ENCODE results near the gene WFDC1. TPM values are rescaled to one million over a fixed set of nuclear protein-coding genes. Genes with fewer than 3 reads are reported as not detected.

WFDC1 gene
- polyA plus RNA-seq, 1 of the 3 experiments (the other 2 are of a cell fraction): 0.03 TPM

DNA sequence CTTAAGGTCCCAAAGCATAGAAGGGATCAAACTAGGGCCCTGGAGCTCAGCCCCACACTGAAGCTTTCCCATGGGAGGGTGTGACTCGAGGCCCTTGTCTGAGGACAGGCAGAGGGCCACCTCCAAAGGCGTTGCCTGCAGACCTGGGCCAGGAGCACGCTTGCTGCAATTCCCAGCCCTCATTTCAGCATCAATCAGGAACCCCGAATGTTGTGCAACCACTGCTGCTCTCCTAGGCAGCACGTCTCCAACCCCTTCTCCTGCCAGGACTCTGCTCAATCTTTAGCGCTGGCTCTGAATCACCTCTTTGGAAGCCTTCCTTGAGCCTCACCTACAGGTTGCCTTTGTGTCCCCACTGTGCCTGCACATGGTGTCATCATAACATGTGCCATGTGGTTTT is 59.6 kb downstream of the WFDC1 start:
- ChIA-PET POLR2A (no interaction called here), CTCF (no interaction called here)
- WGBS (ENCODE audit: low lambda C conversion rate): 50% methylated on average over 4 of the region's 6 CpGs
- H3K36me3 ChIP-seq (replicated peaks in 1 of 2; ENCODE audit: control insufficient read depth in 1 of 2, insufficient read depth in 2 of 2, low read length in 1 of 2): no peaks in the 10 kb centered on the region
- H3K27ac ChIP-seq (ENCODE audit: low read depth in 2 of 2, low read length in 1 of 2): no peak overlapping the region
- no peak overlapping the region for H3K9ac ChIP-seq
- no peaks in the 10 kb centered on the region for H3K79me2 ChIP-seq (ENCODE audit: insufficient read depth)
- peaks cover 30% of the 10 kb centered on the region; the same call in 1 of the 2 replicates for H3K27me3 ChIP-seq (ENCODE audit: insufficient read depth)
- no peaks in the 10 kb centered on the region for H3F3A ChIP-seq (replicated peaks; ENCODE audit: insufficient read depth)
- no peaks in the 10 kb centered on the region for H3K4me1 ChIP-seq (ENCODE audit: control insufficient read depth in 1 of 2, insufficient read depth in 2 of 2, low read depth in 1 of 2, low read length in 1 of 2)
- no peaks in the 10 kb centered on the region for H4K20me1 ChIP-seq (ENCODE audit: insufficient read depth)
- H3K4me2 ChIP-seq: no peak overlapping the region
- H2AFZ ChIP-seq (ENCODE audit: low read depth): no peak overlapping the region
- no peaks in the 10 kb centered on the region for H3K9me3 ChIP-seq
- H3K9me2 ChIP-seq: no peaks in the 10 kb centered on the region
- no peak for TF ChIP-seq MEF2A (IDR thresholded peaks at IDR 0.05; ENCODE audit: borderline replicate concordance, low read depth)
- H3K4me3 ChIP-seq (ENCODE audit: low read depth in 2 of 2, low read length in 1 of 2): no peak overlapping the region
- DNase-seq: no peak

DNA sequence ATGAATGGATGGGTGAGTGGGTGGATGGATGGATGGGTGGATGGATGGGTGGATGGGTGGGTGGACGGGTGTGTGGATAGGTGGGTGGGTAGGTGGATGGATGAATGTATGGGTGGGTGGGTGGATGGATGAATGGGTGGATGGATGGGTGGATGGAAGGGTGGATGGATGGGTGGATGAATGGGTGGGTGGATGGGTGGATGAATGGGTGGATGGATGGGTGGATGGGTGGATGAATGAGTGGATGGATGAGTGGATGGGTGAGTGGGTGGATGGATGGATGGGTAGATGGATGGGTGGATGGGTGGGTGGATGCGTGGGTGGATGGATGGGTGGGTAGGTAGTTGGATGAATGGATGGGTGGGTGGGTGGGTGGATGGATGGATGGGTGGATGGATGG is 60.5 kb downstream of the WFDC1 start:
- 43% methylated on average over 2 of the region's 2 CpGs for WGBS (ENCODE audit: low lambda C conversion rate)
- no peaks in the 10 kb centered on the region for H3F3A ChIP-seq (replicated peaks; ENCODE audit: insufficient read depth)
- H2AFZ ChIP-seq (ENCODE audit: low read depth): no peak overlapping the region
- no peak overlapping the region for H3K4me2 ChIP-seq
- H3K4me1 ChIP-seq (ENCODE audit: control insufficient read depth in 1 of 2, insufficient read depth in 2 of 2, low read depth in 1 of 2, low read length in 1 of 2): no peaks in the 10 kb centered on the region
- no peak overlapping the region for H3K9ac ChIP-seq
- no peak overlapping the region for H3K27ac ChIP-seq (ENCODE audit: low read depth in 2 of 2, low read length in 1 of 2)
- ChIA-PET CTCF (no interaction called here), POLR2A (no interaction called here)
- H3K79me2 ChIP-seq (ENCODE audit: insufficient read depth): no peaks in the 10 kb centered on the region
- H3K9me3 ChIP-seq: no peaks in the 10 kb centered on the region
- no peaks in the 10 kb centered on the region for H3K9me2 ChIP-seq
- no peaks in the 10 kb centered on the region for H4K20me1 ChIP-seq (ENCODE audit: insufficient read depth)
- H3K4me3 ChIP-seq (ENCODE audit: low read depth in 2 of 2, low read length in 1 of 2): no peak overlapping the region
- TF ChIP-seq EZH2phosphoT487 (IDR thresholded peaks at IDR 0.05; ENCODE audit: borderline replicate concordance, low read depth) (no peak), MEF2A (IDR thresholded peaks at IDR 0.05; ENCODE audit: borderline replicate concordance, low read depth) (no peak), SIN3A (IDR thresholded peaks at IDR 0.05; ENCODE audit: borderline replicate concordance, low read depth, low read length) (no peak), RFX5 (IDR thresholded peaks at IDR 0.05; ENCODE audit: low read length) (no peak), GATA2 (CRISPR knock-in tag; IDR thresholded peaks at IDR 0.05) (no peak), POLR2AphosphoS5 (IDR thresholded peaks at IDR 0.05; ENCODE audit: low read depth, low read length) (no peak), NRF1 (IDR thresholded peaks at IDR 0.05; ENCODE audit: low read depth, low read length) (no peak)
- TF ChIP-seq, protein P1, sequence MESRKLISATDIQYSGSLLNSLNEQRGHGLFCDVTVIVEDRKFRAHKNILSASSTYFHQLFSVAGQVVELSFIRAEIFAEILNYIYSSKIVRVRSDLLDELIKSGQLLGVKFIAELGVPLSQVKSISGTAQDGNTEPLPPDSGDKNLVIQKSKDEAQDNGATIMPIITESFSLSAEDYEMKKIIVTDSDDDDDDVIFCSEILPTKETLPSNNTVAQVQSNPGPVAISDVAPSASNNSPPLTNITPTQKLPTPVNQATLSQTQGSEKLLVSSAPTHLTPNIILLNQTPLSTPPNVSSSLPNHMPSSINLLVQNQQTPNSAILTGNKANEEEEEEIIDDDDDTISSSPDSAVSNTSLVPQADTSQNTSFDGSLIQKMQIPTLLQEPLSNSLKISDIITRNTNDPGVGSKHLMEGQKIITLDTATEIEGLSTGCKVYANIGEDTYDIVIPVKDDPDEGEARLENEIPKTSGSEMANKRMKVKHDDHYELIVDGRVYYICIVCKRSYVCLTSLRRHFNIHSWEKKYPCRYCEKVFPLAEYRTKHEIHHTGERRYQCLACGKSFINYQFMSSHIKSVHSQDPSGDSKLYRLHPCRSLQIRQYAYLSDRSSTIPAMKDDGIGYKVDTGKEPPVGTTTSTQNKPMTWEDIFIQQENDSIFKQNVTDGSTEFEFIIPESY (IDR thresholded peaks at IDR 0.05; ENCODE audit: borderline replicate concordance, low read depth): no peak
- TF ChIP-seq, protein P2, sequence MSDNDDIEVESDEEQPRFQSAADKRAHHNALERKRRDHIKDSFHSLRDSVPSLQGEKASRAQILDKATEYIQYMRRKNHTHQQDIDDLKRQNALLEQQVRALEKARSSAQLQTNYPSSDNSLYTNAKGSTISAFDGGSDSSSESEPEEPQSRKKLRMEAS (IDR thresholded peaks at IDR 0.05; ENCODE audit: low read depth): no peak
- no peak for DNase-seq
- H3K36me3 ChIP-seq (replicated peaks in 1 of 2; ENCODE audit: control insufficient read depth in 1 of 2, insufficient read depth in 2 of 2, low read length in 1 of 2): no peaks in the 10 kb centered on the region
- H3K27me3 ChIP-seq (ENCODE audit: insufficient read depth): peaks cover 27% of the 10 kb centered on the region; the same call in 1 of the 2 replicates

DNA sequence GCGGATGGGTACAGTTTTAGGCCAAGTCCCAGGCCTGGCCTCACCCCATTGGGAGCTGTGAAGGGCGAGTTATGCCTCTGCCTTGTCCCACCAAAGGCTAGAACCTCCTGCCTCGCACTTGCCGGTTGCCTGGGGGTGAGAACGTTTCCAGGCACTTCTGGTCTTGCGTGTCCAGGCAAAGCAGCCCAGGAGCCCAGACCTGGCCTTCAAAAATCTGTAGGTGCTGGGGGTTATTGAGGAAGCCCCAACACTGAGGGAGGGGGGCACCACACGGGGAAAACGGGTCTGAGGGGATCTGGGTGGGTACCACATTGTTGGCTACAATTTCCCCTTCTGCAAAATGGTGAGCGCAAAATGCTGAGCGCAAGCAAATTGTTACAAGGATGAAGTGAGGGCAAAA is 61.5 kb downstream of the WFDC1 start:
- H3K9ac ChIP-seq: no peak overlapping the region

More for the DNA sequence above, 61.5 kb downstream of the WFDC1 start:
- TF ChIP-seq RXRA (IDR thresholded peaks at IDR 0.05; ENCODE audit: borderline replicate concordance, low read depth): no peak
- DNase-seq: no peak
- Histone ChIP-seq H3K4me1 (ENCODE audit: control insufficient read depth in 1 of 2, insufficient read depth in 2 of 2, low read depth in 1 of 2, low read length in 1 of 2) (no peaks in the 10 kb centered on the region), H3K36me3 (replicated peaks in 1 of 2; ENCODE audit: control insufficient read depth in 1 of 2, insufficient read depth in 2 of 2, low read length in 1 of 2) (no peaks in the 10 kb centered on the region), H3K4me3 (ENCODE audit: low read depth in 2 of 2, low read length in 1 of 2) (no peak overlapping the region), H3K27me3 (ENCODE audit: insufficient read depth) (peaks cover 23% of the 10 kb centered on the region; the same call in 1 of the 2 replicates), H3K9me2 (no peaks in the 10 kb centered on the region), H3K79me2 (ENCODE audit: insufficient read depth) (no peaks in the 10 kb centered on the region), H2AFZ (ENCODE audit: low read depth) (no peak overlapping the region), H3F3A (replicated peaks; ENCODE audit: insufficient read depth) (no peaks in the 10 kb centered on the region), H4K20me1 (ENCODE audit: insufficient read depth) (no peaks in the 10 kb centered on the region), H3K27ac (ENCODE audit: low read depth in 2 of 2, low read length in 1 of 2) (no peak overlapping the region), H3K9me3 (no peaks in the 10 kb centered on the region), H3K4me2 (no peak overlapping the region)
- POLR2A ChIA-PET: no interaction called here
- WGBS (ENCODE audit: low lambda C conversion rate): 49% methylated on average over 6 of the region's 10 CpGs
- CTCF ChIA-PET: interaction anchor here (1.1 kb wide), 2 partner anchors 48 to 76 kb away, joined by 3 read pairs; no protein-coding TSS in a partner anchor
